ENCODE measurements around the gene MT4.
"Not testable (repeated sequence)": the region's sequence is repeated elsewhere in the genome, so short reads cannot be mapped to it uniquely, and the experiment has no call there.

MT4 gene

DNA sequence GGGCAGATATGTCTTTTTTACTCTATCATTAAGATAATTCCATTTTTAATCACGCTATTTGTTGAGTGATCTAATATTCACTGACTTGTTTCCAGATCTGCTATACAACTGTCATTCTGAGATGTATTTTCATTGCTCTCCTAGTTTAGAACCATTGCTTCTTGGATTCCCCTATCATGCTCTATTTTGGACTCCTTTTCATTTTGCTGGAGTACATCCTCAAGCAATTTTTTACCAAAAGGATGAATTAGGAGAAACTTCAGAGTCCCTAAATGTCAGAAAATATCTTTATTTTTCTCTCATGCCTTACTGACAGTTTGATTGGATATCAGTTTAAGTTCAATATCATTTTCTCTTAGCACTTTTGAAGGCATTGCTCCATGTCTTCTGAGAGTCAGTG is 9.8 kb downstream of the MT4 start:
- H3K4me1 ChIP-seq (ENCODE audit: insufficient read depth, low read length): peaks cover 3% of the 10 kb centered on the region
- peaks cover 5% of the 10 kb centered on the region for H3K27me3 ChIP-seq (ENCODE audit: insufficient read depth, low read length)
- no peaks in the 10 kb centered on the region for H3K36me3 ChIP-seq (ENCODE audit: insufficient read depth, low read length)
- no peaks in the 10 kb centered on the region for H3K9me3 ChIP-seq (ENCODE audit: low read length)
- no peak overlapping the region for H2AFZ ChIP-seq (ENCODE audit: low read depth, low read length)
- H3K4me3 ChIP-seq (ENCODE audit: low read length): no peak overlapping the region

DNA sequence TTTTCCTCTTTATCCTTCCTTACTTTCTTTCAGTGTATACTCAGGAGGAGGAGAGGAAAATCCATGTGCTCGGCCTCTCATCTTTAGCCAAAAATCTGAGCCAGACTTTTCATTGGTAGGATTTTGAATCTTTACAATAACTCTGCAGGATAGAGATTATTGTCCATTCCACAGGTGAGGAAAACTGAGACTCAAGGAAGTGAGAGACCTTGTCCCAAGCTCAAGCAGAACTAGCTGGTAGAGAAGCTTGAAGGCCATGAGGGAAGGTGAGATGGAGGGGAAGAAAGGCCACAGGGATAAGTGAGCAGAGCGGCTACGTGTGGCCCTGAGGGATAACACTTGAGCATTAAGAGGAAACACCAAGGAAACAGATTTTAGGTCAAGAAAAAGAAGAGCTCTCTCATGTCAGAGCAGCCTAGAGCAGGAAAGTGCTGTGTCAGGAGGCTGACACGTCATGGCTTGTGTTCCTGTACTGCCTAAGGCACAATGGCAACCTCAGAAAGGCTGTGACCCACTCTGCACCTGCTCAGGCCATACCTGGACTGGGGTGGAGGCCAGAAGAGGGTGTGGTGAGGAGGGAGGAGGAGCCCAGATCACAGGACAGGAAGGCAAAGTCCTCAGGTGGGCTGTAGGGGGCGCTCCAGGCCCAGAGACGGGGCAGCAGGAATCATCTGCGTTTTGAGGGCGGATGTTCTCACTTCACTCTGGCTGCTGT is 11.9 kb downstream of the MT4 start:
- H3K36me3 ChIP-seq (ENCODE audit: insufficient read depth, low read length): no peaks in the 10 kb centered on the region

DNA sequence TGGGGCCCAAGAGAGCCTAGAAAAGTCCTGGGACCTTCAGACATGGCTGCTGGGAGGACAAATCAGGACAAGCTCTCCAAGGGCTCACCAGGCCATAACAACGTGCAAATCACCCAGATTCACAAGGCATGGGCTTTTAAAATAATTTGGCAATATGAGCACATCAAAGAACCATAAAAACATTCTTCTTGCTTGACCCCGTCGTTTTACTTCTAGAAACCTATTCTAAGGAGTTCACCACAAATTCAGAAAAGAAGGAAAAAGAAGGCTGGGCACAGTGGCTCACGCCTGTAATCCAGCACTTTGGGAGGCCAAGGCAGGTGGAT is 12.4 kb downstream of the MT4 start:
- no peaks in the 10 kb centered on the region for H3K9me3 ChIP-seq (ENCODE audit: low read length)

More for the DNA sequence above, 11.9 kb downstream of the MT4 start:
- Histone ChIP-seq H2AFZ (ENCODE audit: low read depth, low read length) (no peak overlapping the region), H3K4me3 (ENCODE audit: low read length) (no peak overlapping the region), H3K4me1 (ENCODE audit: insufficient read depth, low read length) (peaks cover under 1% of the 10 kb centered on the region), H3K9me3 (ENCODE audit: low read length) (no peaks in the 10 kb centered on the region), H3K27me3 (ENCODE audit: insufficient read depth, low read length) (no peaks in the 10 kb centered on the region)

DNA sequence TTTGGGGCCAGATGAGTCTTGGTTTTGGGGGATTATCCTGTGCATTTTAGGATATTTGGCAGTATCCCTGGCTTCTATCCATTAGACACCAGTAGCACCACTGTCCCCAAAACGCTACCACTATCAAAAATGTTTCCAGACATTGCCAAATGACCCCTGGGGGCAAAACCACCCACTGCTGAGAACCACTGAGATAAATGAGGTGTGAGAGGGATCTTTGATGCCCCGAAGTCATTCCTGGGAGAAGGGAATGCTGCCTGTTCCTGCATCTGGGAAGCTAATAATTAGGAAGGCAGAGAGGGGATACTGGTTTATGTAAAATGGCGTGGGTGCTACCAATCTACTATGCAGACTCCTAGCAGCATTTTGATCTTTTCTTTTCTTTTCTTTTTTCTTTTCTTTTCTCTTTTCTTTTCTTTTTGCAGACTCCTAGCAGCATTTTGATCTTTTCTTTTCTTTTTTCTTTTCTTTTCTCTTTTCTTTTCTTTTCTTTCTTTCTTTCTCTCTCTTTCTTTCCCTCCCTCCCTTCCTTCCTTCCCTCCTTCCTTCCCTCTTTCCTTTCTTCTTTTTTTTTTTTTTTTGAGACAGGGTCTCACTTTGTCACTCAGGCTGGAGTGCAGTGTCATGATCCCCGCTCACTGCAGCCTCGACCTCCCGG is 15.6 kb downstream of the MT4 start:
- no peaks in the 10 kb centered on the region for H3K36me3 ChIP-seq (ENCODE audit: insufficient read depth, low read length)

More for the DNA sequence above, 12.4 kb downstream of the MT4 start:
- Histone ChIP-seq H2AFZ (ENCODE audit: low read depth, low read length) (no peak overlapping the region), H3K4me1 (ENCODE audit: insufficient read depth, low read length) (no peaks in the 10 kb centered on the region), H3K36me3 (ENCODE audit: insufficient read depth, low read length) (no peaks in the 10 kb centered on the region), H3K27me3 (ENCODE audit: insufficient read depth, low read length) (no peaks in the 10 kb centered on the region), H3K4me3 (ENCODE audit: low read length) (no peak overlapping the region)

DNA sequence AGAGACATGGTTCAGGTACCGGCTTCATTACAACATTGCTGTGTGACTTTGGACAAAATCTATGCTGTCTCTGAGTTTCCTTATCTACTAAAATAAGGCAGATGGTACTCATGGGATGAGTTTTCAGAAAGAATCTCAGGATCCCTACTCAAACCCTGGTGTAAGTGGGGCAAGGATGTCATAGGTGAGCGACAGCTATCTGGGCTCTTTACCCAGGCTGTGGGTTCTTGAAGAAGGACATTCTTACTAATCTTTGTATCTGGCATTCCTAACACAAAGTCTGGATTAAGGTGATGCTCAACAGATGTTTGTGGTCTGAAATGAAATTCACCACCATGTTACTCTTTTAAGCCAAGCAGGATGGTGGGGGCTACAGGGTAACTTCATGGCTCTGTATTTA is 18.0 kb downstream of the MT4 start:
- H3K4me1 ChIP-seq (ENCODE audit: insufficient read depth, low read length); H2AFZ ChIP-seq (ENCODE audit: low read depth, low read length); H3K4me3 ChIP-seq (ENCODE audit: low read length); H3K9me3 ChIP-seq (ENCODE audit: low read length); H3K36me3 ChIP-seq (ENCODE audit: insufficient read depth, low read length): not testable (repeated sequence)
- peaks cover 15% of the 10 kb centered on the region for H3K27me3 ChIP-seq (ENCODE audit: insufficient read depth, low read length)

More for the DNA sequence above, 15.6 kb downstream of the MT4 start:
- Histone ChIP-seq H3K9me3 (ENCODE audit: low read length) (no peaks in the 10 kb centered on the region), H3K4me1 (ENCODE audit: insufficient read depth, low read length) (no peaks in the 10 kb centered on the region), H3K27me3 (ENCODE audit: insufficient read depth, low read length) (peaks cover 2% of the 10 kb centered on the region), H2AFZ (ENCODE audit: low read depth, low read length) (no peak overlapping the region), H3K4me3 (ENCODE audit: low read length) (no peak overlapping the region)

DNA sequence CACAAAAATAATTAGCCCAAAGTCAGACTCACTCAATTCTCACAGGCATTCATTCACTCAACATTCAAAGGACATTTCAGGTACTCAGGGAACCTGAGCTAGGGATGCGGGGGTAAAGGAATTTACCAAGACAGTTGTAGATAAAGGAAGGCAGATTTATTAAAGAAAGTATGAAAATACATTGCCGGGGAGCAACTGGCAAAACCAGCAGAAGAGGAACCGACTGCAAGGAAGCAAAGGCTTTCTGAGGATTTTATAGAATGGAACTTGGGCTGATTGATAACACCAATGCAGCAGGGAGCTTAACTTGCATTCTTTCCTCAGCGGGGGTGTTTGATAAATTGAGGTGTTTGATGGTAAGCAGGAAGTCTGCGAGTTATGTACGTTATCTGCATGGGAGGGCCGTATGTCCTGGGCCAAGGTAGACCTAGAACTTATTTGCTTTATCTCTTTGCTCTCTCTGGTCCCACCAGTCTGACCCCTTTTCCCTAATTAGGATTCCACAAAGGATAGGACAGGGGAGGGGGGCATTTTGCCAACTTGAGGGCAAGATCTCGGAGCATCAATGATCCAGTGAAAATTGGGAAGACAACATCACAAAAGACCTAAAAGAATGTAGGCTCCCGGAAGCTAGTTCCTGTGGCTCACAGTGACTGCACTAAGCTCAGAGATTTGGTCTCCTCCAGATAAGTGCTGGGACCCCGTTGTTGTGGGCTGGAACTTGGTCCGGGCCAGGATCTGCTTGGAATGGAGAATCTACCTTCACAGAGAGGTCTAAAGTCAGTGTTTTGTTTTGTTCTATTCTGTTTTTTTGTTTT is 18.7 kb downstream of the MT4 start:
- Histone ChIP-seq H3K4me3 (ENCODE audit: low read length) (no peak overlapping the region), H3K9me3 (ENCODE audit: low read length) (no peaks in the 10 kb centered on the region), H3K27me3 (ENCODE audit: insufficient read depth, low read length) (peaks cover 18% of the 10 kb centered on the region), H3K4me1 (ENCODE audit: insufficient read depth, low read length) (no peaks in the 10 kb centered on the region), H3K36me3 (ENCODE audit: insufficient read depth, low read length) (no peaks in the 10 kb centered on the region), H2AFZ (ENCODE audit: low read depth, low read length) (no peak overlapping the region)

DNA sequence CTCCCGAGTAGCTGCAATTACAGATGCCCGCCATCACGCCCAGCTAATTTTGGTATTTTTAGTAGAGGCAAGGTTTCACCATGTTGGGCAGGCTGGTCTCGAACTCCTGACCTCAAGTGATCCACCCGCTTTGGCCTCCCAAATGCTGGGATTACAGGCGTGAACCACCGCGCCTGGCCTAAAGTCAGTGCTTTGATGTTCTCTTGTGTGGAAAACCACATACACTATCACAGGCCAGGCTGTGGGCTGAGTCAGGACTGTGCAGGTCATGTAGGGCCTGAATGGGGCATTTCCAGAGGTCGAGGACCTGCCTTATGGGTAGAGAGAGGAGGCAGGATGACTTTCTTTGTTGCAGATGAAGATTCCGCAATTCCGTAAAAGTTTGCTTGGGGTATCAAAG is 19.4 kb downstream of the MT4 start:
- Histone ChIP-seq H3K4me1 (ENCODE audit: insufficient read depth, low read length) (peaks cover 3% of the 10 kb centered on the region), H3K36me3 (ENCODE audit: insufficient read depth, low read length) (no peaks in the 10 kb centered on the region), H2AFZ (ENCODE audit: low read depth, low read length) (no peak overlapping the region), H3K27me3 (ENCODE audit: insufficient read depth, low read length) (peaks cover 25% of the 10 kb centered on the region), H3K4me3 (ENCODE audit: low read length) (no peak overlapping the region), H3K9me3 (ENCODE audit: low read length) (no peaks in the 10 kb centered on the region)

DNA sequence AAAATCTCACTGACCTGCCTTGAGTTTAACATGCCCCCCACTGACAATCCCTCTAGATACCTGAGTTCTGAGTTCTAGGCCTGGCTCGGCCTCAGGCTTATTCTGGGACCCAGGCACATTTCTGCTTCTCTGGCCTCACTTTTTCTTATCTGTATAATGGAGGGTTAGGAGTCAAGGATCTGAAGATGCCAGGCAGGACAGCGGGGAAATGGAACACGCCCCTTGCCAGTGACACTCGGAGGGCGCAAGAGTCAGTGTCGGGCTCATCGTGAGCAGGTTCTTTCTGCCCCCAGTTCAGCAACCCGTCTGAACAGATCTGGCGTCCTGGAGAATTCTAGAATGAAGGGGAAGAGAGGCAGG is 23.9 kb downstream of the MT4 start:
- Histone ChIP-seq H3K36me3 (ENCODE audit: insufficient read depth, low read length) (no peaks in the 10 kb centered on the region), H3K4me3 (ENCODE audit: low read length) (peak overlapping the region; percentile 36), H3K4me1 (ENCODE audit: insufficient read depth, low read length) (peaks cover 9% of the 10 kb centered on the region), H3K9me3 (ENCODE audit: low read length) (no peaks in the 10 kb centered on the region), H2AFZ (ENCODE audit: low read depth, low read length) (peak overlapping the region; percentile 44), H3K27me3 (ENCODE audit: insufficient read depth, low read length) (peaks cover 47% of the 10 kb centered on the region)

DNA sequence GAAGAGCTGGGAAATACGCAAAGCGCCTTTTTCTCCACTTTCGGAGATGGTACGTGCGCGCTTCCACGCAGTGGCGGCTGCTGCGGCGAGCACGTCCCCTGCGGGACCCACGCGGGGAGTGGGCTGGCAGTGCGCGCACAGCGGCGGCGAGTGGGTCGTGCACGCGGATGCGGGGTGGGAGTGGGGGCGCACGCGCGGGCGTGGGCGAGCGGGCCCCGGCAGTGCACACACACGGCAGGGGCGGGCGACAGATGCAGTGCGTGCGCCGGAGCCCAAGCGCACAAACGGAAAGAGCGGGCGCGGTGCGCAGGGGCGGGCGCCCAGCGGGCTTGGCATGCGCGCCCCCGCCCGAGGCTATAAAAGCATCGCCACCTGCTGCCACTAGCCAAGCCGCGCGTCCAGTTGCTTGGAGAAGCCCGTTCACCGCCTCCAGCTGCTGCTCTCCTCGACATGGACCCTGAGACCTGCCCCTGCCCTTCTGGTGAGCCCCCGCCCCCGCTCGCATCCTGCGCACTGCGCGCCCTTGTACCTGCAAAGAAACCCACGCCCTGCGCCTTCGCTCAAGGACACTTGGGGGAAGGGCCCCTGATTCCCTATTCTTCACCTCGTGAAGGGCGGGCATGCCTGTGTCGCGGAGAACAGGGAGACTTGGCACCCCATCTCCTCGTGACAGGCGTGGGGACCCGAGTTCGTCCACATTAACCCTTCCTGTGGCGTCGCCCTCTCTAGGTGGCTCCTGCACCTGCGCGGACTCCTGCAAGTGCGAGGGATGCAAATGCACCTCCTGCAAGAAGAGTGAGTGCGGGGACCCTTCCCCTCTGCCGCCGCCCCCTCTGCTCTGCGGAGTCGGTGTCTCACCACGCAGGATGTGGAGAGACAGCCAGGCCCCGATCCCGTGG is 24.5 kb downstream of the MT4 start, which contains the start of gene MT3:
MT3 (plus strand) TSS at position 388 of the 899 bp plus-strand sequence; CDS start at position 451, 63 bp downstream.
- peak within 1 kb of the TSS; percentile 36 for H3K4me3 ChIP-seq (ENCODE audit: low read length)
- peak within 1 kb of the TSS; percentile 44 for H2AFZ ChIP-seq (ENCODE audit: low read depth, low read length)
- H3K4me1 ChIP-seq (ENCODE audit: insufficient read depth, low read length): peaks cover 9% of the 10 kb centered on the region
- H3K9me3 ChIP-seq (ENCODE audit: low read length): no peaks in the 10 kb centered on the region
- H3K27me3 ChIP-seq (ENCODE audit: insufficient read depth, low read length): peaks cover 47% of the 10 kb centered on the region
- no peaks in the 10 kb centered on the region for H3K36me3 ChIP-seq (ENCODE audit: insufficient read depth, low read length)

DNA sequence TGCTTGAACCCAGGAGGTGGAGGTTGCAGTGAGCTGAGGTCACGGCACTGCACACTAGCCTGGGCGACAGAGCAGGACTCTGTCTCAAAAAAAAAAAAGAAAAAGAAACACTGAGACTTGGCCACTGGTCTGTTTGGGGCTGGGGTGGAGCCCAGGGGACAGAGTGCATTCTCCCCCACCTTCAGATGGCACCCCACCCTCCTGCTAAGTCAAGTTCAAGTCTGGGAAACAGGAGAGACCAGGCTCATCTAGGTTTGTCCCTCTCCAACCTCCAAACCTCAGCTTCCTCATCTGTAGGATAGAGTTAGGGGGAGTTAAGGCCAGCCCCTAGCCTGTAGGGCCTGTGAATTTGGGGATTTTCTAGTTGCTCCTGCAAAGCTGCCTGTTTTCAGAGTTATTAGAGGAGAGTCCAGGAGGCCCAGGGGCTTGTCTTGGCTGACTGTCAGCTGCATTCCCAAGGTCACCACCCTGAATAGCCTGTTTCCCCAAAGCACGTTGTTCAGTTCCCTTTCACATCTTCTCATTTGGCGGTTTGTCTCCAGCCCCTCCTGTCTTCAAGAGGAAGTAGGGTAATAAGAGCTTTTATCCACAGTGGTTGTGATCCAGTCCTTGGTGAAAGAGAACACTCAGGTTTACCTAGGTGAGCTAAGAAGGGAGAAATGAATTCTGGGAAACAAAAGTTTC is 26.6 kb downstream of the MT4 start:
- peaks cover 9% of the 10 kb centered on the region for H3K4me1 ChIP-seq (ENCODE audit: insufficient read depth, low read length)
- H2AFZ ChIP-seq (ENCODE audit: low read depth, low read length): no peak overlapping the region
- no peaks in the 10 kb centered on the region for H3K9me3 ChIP-seq (ENCODE audit: low read length)
- no peak overlapping the region for H3K4me3 ChIP-seq (ENCODE audit: low read length)
- H3K27me3 ChIP-seq (ENCODE audit: insufficient read depth, low read length): peaks cover 47% of the 10 kb centered on the region
- H3K36me3 ChIP-seq (ENCODE audit: insufficient read depth, low read length): no peaks in the 10 kb centered on the region

DNA sequence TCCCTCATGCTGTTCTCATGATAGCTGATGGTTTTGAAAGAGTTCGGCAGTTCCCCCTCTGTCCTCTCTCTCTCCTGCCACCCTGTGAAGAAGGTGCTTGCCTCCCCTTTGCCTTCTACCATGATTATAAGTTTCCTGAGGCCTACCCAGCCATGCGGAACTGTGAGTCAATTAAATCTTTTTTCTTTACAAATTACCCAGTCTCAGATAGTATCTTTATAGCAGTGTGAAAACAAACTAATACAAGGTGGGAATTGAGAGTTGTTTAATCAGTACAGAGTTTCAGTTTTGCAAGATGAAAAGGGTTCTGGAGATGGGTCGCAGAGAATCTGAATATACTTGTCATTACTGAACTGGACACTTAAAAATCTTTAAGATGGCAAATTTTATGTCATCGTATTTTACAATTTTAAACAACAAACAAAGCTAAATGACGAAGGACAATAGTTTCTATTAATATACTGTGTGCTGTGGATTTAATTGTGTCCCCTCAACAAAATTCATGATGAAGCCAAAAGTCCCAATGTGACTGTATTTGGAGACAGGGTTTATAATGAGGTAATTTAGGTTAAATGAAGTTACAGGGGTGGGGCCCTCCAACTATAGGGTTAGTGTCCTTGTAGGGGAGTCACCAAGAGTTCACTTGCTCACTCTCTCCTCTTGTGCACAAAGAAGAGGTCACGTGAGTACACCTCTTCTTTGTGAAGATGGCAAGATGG is 28.9 kb downstream of the MT4 start:
- Histone ChIP-seq H3K9me3 (ENCODE audit: low read length) (no peaks in the 10 kb centered on the region), H3K4me3 (ENCODE audit: low read length) (no peak overlapping the region), H2AFZ (ENCODE audit: low read depth, low read length) (no peak overlapping the region), H3K4me1 (ENCODE audit: insufficient read depth, low read length) (peaks cover 9% of the 10 kb centered on the region), H3K27me3 (ENCODE audit: insufficient read depth, low read length) (peaks cover 30% of the 10 kb centered on the region), H3K36me3 (ENCODE audit: insufficient read depth, low read length) (no peaks in the 10 kb centered on the region)

DNA sequence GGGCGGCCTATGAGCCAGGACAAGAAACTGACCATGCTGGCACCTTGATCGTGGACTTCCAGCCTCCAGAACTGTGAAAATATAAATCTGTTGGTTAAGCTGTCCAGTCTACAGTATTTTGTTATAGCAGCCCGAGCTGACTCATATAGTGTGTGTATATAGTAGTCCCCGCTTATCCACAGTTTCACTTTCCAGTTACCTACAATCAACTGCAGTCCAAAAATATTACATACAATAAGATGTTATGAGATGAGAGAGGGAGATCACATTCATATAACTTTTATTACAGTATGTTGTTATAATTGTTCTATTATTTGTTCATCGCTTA is 29.4 kb downstream of the MT4 start:
- peaks cover 24% of the 10 kb centered on the region for H3K27me3 ChIP-seq (ENCODE audit: insufficient read depth, low read length)
- H3K4me1 ChIP-seq (ENCODE audit: insufficient read depth, low read length): peaks cover 5% of the 10 kb centered on the region
- H3K9me3 ChIP-seq (ENCODE audit: low read length): no peaks in the 10 kb centered on the region
- H3K4me3 ChIP-seq (ENCODE audit: low read length): no peak overlapping the region
- H3K36me3 ChIP-seq (ENCODE audit: insufficient read depth, low read length): no peaks in the 10 kb centered on the region
- no peak overlapping the region for H2AFZ ChIP-seq (ENCODE audit: low read depth, low read length)

All from neuron (in vitro differentiated cells).